Measurements from ENCODE around the gene SNX33. TPM values are rescaled to one million over a fixed set of nuclear protein-coding genes. Genes with fewer than 3 reads are reported as not detected.
"Not testable (repeated sequence)": the region's sequence is repeated elsewhere in the genome, so short reads cannot be mapped to it uniquely, and the experiment has no call there.

SNX33 gene
- polyA plus RNA-seq, 6 donors from 2014 or later: 0.13 TPM; not detected in 5

GRCh38 chr15:75706682-75706954 is 58.9 kb downstream of the SNX33 start:
- Mint-ChIP-seq H3K9me3 (peaks cover 0 to 2% (median 0%) of the 10 kb centered on the region in 7 donors), H3K27ac (no peak overlapping the region), H3K27me3 (peaks cover 3 to 6% (median 4%) of the 10 kb centered on the region in 3 donors), H3K4me3 (no peak overlapping the region), H3K36me3 (no peaks in the 10 kb centered on the region), H3K4me1 (peaks cover 12 to 15% (median 13%) of the 10 kb centered on the region in 3 donors)
- ATAC-seq (ENCODE audit: low read depth in 2 of 2): no peak
- DNase-seq: no peak

DNA sequence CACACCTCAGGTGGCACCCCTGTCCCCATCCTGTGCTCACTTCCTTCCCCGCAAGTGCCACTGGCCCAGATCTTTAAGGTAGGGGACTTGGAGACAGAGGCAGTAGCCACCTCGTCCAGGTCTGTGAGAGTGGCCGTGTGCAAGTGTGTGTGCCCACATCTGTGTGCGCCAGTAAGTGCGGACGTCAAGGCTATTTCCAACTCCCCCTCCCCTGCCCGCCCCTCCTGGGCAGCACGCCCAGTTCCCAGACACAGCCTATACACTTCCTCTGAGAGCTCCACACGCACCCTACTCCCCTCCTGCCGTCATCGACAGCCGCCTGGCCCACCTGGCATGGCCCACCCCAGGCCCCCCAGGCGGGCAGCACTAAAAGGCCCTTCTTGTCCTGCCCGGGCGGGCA is 61.7 kb downstream of the SNX33 start:
- not testable (repeated sequence) for ATAC-seq (ENCODE audit: low read depth in 2 of 2); H3K27ac Mint-ChIP-seq; H3K4me3 Mint-ChIP-seq; H3K9me3 Mint-ChIP-seq; H3K36me3 Mint-ChIP-seq; DNase-seq; H3K4me1 Mint-ChIP-seq
- peaks cover 17 to 23% (median 19%) of the 10 kb centered on the region in 3 donors for H3K27me3 Mint-ChIP-seq

DNA sequence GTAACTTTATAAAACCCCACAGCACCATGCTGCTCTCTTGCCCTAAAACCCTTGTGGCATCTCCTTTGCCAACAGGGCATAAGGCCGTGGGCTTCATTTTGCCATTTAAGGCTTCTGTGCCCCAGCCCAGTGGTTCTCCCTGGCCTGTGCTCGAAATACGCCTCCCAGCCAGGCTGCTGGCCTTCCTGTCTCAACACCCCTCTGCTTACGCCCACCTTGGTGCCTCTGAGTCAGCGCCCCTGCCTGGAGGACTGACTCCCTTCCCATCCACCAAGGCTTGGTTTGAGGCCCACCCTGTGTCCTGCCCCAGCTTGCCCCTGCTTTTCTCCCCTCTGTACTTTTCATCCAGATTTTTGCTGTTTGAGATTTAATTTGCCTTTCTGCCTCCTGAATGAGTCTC is 63.2 kb downstream of the SNX33 start:
- H3K9me3 Mint-ChIP-seq; H3K4me1 Mint-ChIP-seq; H3K4me3 Mint-ChIP-seq; H3K27ac Mint-ChIP-seq; DNase-seq; H3K36me3 Mint-ChIP-seq; ATAC-seq (ENCODE audit: low read depth in 2 of 2): not testable (repeated sequence)
- peaks cover 17 to 26% (median 21%) of the 10 kb centered on the region in 3 donors for H3K27me3 Mint-ChIP-seq

- ATAC-seq (ENCODE audit: low read depth in 2 of 2); DNase-seq; H3K9me3 Mint-ChIP-seq; H3K4me3 Mint-ChIP-seq; H3K36me3 Mint-ChIP-seq; H3K4me1 Mint-ChIP-seq; H3K27ac Mint-ChIP-seq: not testable (repeated sequence)
- H3K27me3 Mint-ChIP-seq: peaks cover 15 to 26% (median 21%) of the 10 kb centered on the region in 3 donors
Observed at GRCh38 chr15:75711495-75711894, 63.8 kb downstream of the SNX33 start.

Other genes with a start within 250 kb of the SNX33 start
- 10 to 100 TPM; 14.2 to 21.4 (median 15.5) TPM for gene SIN3A, start 196.2 kb upstream of the SNX33 start, polyA plus RNA-seq (ENCODE audit: low read depth in 6 of 6)
- gene PTPN9, start 68.6 kb upstream of the SNX33 start, polyA plus RNA-seq (ENCODE audit: low read depth in 6 of 6): 10 to 100 TPM in 5 of 6 donors, 1 to 10 TPM in 1; 9.7 to 24.7 (median 15.9) TPM
- 10 to 100 TPM; 17.0 to 27.9 (median 22.5) TPM for gene SNUPN, start 22.2 kb upstream of the SNX33 start, polyA plus RNA-seq (ENCODE audit: low read depth in 6 of 6)
- gene IMP3, start 7.7 kb upstream of the SNX33 start, polyA plus RNA-seq (ENCODE audit: low read depth in 6 of 6): 100 to 1,000 TPM; 173 to 270 (median 228) TPM
- gene CSPG4, start 64.9 kb downstream of the SNX33 start, polyA plus RNA-seq (ENCODE audit: low read depth in 6 of 6): under 1 TPM in 2 of 6 donors, not detected in 4; 0.03 to 0.07 TPM
- 10 to 100 TPM; 10.9 to 18.1 (median 13.4) TPM for gene UBE2Q2, start 195.5 kb downstream of the SNX33 start, polyA plus RNA-seq (ENCODE audit: low read depth in 6 of 6)